Stimulated activated CD8-positive, alpha-beta memory T cell treated with anti-CD3 and anti-CD28 coated beads, Interleukin-15, amount 100 ng/mL, for 4 hours (primary cell): Measurements from ENCODE around the gene NEIL1.
"Not testable (repeated sequence)": the region's sequence is repeated elsewhere in the genome, so short reads cannot be mapped to it uniquely, and the experiment has no call there.

ENCODE experiments used
- DNase-seq, 2 donors: peaks; one replicate each; pipeline ENCODE4 v3.0.0-alpha.2; 2020; ENCODE audit warnings: low read depth in 2 of 2

NEIL1 gene

GRCh38 chr15:75371901-75372688 is 25.3 kb downstream of the NEIL1 start:
- DNase-seq, result no peak

- DNase-seq, result no peak
Observed at GRCh38 chr15:75380773-75381172, 33.9 kb downstream of the NEIL1 start.

- DNase-seq, result not testable (repeated sequence)
Observed at GRCh38 chr15:75383986-75384385, 37.1 kb downstream of the NEIL1 start.

- DNase-seq, result no peak
Observed at GRCh38 chr15:75389791-75390382, 43.0 kb downstream of the NEIL1 start.

GRCh38 chr15:75397494-75397893 is 50.7 kb downstream of the NEIL1 start:
- DNase-seq, result no peak

- no peak for DNase-seq
Observed at GRCh38 chr15:75403892-75404291, 57.1 kb downstream of the NEIL1 start.
